HUES48 (cell line): ENCODE results near the gene GP1BB.
"Not testable (repeated sequence)": the region's sequence is repeated elsewhere in the genome, so short reads cannot be mapped to it uniquely, and the experiment has no call there.

Experiments used
- H3K27ac ChIP-seq: one replicate; pipeline ENCODE4 v1.7.0; 2013; ENCODE audit warnings: low read depth, low read length, inconsistent platforms
- H3K27me3 ChIP-seq: 2 replicates; pipeline ENCODE4 v1.6.1; 2013; ENCODE audit warnings: mild to moderate bottlenecking, low read length; ENCODE audit not compliant: control insufficient read depth, insufficient read depth
- H3K36me3 ChIP-seq: 2 replicates; pipeline ENCODE4 v1.6.1; 2013; ENCODE audit warnings: low read length; ENCODE audit not compliant: control insufficient read depth, insufficient read depth
- H3K4me1 ChIP-seq: 2 replicates; pipeline ENCODE4 v1.6.1; 2013; ENCODE audit warnings: mild to moderate bottlenecking, low read length; ENCODE audit not compliant: control insufficient read depth, insufficient read depth
- H3K4me3 ChIP-seq: 2 replicates; pipeline ENCODE4 v1.5.1; 2013; ENCODE audit warnings: mild to moderate bottlenecking, low read depth, low read length
- H3K9ac ChIP-seq: 2 replicates; pipeline ENCODE4 v1.6.1; 2013; ENCODE audit warnings: mild to moderate bottlenecking, low read depth, low read length, moderate library complexity
- H3K9me3 ChIP-seq: 2 replicates; pipeline ENCODE4 v1.6.1; 2013; ENCODE audit warnings: low read length; ENCODE audit not compliant: control insufficient read depth, insufficient read depth

GP1BB gene

GRCh38 chr22:19693981-19694670 lies 29.2 kb upstream of the GP1BB start:
- Histone ChIP-seq H3K4me3 (no peak overlapping the region), H3K4me1 (peaks cover 14% of the 10 kb centered on the region), H3K36me3 (no peaks in the 10 kb centered on the region), H3K27me3 (no peaks in the 10 kb centered on the region), H3K9me3 (no peaks in the 10 kb centered on the region), H3K9ac (no peak overlapping the region), H3K27ac (no peak overlapping the region)

GRCh38 chr22:19694696-19695095 lies 28.6 kb upstream of the GP1BB start:
- Histone ChIP-seq H3K4me3 (no peak overlapping the region), H3K9ac (no peak overlapping the region), H3K27me3 (no peaks in the 10 kb centered on the region), H3K9me3 (no peaks in the 10 kb centered on the region), H3K27ac (no peak overlapping the region), H3K36me3 (no peaks in the 10 kb centered on the region), H3K4me1 (peaks cover 14% of the 10 kb centered on the region)

- Histone ChIP-seq H3K27ac (no peak overlapping the region), H3K36me3 (no peaks in the 10 kb centered on the region), H3K27me3 (no peaks in the 10 kb centered on the region), H3K4me1 (peaks cover 6% of the 10 kb centered on the region; the same call in 1 of the 2 replicates), H3K4me3 (no peak overlapping the region), H3K9ac (no peak overlapping the region), H3K9me3 (no peaks in the 10 kb centered on the region)
Observed at GRCh38 chr22:19696504-19697276, 26.6 kb upstream of the GP1BB start.

- H3K4me3 ChIP-seq, result not testable (repeated sequence)
Observed at GRCh38 chr22:19697871-19698270, 25.5 kb upstream of the GP1BB start.

GRCh38 chr22:19700790-19701419 lies 22.4 kb upstream of the GP1BB start:
- Histone ChIP-seq H3K9me3 (no peaks in the 10 kb centered on the region), H3K27ac (no peak overlapping the region), H3K27me3 (no peaks in the 10 kb centered on the region), H3K4me1 (peaks cover 18% of the 10 kb centered on the region), H3K9ac (no peak overlapping the region), H3K4me3 (no peak overlapping the region), H3K36me3 (no peaks in the 10 kb centered on the region)

More at GRCh38 chr22:19697871-19698270, 25.5 kb upstream of the GP1BB start:
- not testable (repeated sequence) for H3K27me3 ChIP-seq, H3K4me1 ChIP-seq, H3K27ac ChIP-seq, H3K9me3 ChIP-seq, H3K9ac ChIP-seq, H3K36me3 ChIP-seq

GRCh38 chr22:19701420-19702145 lies 21.8 kb upstream of the GP1BB start:
- H3K4me1 ChIP-seq, result peaks cover 18% of the 10 kb centered on the region
- peaks cover 3% of the 10 kb centered on the region; the same call in 1 of the 2 replicates for H3K27me3 ChIP-seq
- no peak overlapping the region for H3K4me3 ChIP-seq
- no peaks in the 10 kb centered on the region for H3K9me3 ChIP-seq
- no peaks in the 10 kb centered on the region for H3K36me3 ChIP-seq
- no peak overlapping the region for H3K9ac ChIP-seq
- H3K27ac ChIP-seq, result no peak overlapping the region

- Histone ChIP-seq H3K27me3 (peaks cover 19% of the 10 kb centered on the region), H3K4me3 (no peak overlapping the region), H3K27ac (no peak overlapping the region), H3K9me3 (no peaks in the 10 kb centered on the region), H3K36me3 (no peaks in the 10 kb centered on the region), H3K4me1 (peaks cover 18% of the 10 kb centered on the region), H3K9ac (no peak overlapping the region)
Observed at GRCh38 chr22:19703869-19704268, 19.5 kb upstream of the GP1BB start.

- Histone ChIP-seq H3K9ac (no peak overlapping the region), H3K9me3 (no peaks in the 10 kb centered on the region), H3K27ac (no peak overlapping the region), H3K27me3 (peaks cover 21% of the 10 kb centered on the region), H3K36me3 (no peaks in the 10 kb centered on the region), H3K4me3 (no peak overlapping the region), H3K4me1 (peaks cover 18% of the 10 kb centered on the region)
Observed at GRCh38 chr22:19704355-19705015, 18.9 kb upstream of the GP1BB start.

- no peaks in the 10 kb centered on the region for H3K36me3 ChIP-seq
- H3K9ac ChIP-seq, result peak overlapping the region; percentile 44
- H3K9me3 ChIP-seq, result no peaks in the 10 kb centered on the region
- H3K4me1 ChIP-seq, result peaks cover 18% of the 10 kb centered on the region
- H3K27me3 ChIP-seq, result peaks cover 21% of the 10 kb centered on the region
- H3K4me3 ChIP-seq, result no peak overlapping the region
- H3K27ac ChIP-seq, result peak overlapping the region; percentile 93
Observed at GRCh38 chr22:19705181-19705934, 18.0 kb upstream of the GP1BB start.

GRCh38 chr22:19706661-19707151 lies 16.6 kb upstream of the GP1BB start:
- Histone ChIP-seq H3K36me3 (no peaks in the 10 kb centered on the region), H3K9ac (no peak overlapping the region), H3K27me3 (peaks cover 22% of the 10 kb centered on the region), H3K4me1 (peaks cover 18% of the 10 kb centered on the region), H3K4me3 (no peak overlapping the region), H3K9me3 (no peaks in the 10 kb centered on the region), H3K27ac (no peak overlapping the region)
